HG03103 (cell line): Measurements from ENCODE around the gene SARM1.
"Not testable (repeated sequence)": the region's sequence is repeated elsewhere in the genome, so short reads cannot be mapped to it uniquely, and the experiment has no call there.

Experiments
- ATAC-seq: cut with Tn5 transposase; IDR thresholded peaks from one replicate; pipeline ENCODE4 v1.9.1; 2021; ENCODE audit warnings: low read depth; ENCODE audit not compliant: unreplicated experiment

SARM1 gene

GRCh38 chr17:28412099-28412498 lies 40.6 kb downstream of the SARM1 start:
- ATAC-seq = no peak

GRCh38 chr17:28413804-28414203 lies 42.3 kb downstream of the SARM1 start:
- no peak for ATAC-seq

GRCh38 chr17:28415886-28416285 lies 44.4 kb downstream of the SARM1 start:
- no peak for ATAC-seq

DNA sequence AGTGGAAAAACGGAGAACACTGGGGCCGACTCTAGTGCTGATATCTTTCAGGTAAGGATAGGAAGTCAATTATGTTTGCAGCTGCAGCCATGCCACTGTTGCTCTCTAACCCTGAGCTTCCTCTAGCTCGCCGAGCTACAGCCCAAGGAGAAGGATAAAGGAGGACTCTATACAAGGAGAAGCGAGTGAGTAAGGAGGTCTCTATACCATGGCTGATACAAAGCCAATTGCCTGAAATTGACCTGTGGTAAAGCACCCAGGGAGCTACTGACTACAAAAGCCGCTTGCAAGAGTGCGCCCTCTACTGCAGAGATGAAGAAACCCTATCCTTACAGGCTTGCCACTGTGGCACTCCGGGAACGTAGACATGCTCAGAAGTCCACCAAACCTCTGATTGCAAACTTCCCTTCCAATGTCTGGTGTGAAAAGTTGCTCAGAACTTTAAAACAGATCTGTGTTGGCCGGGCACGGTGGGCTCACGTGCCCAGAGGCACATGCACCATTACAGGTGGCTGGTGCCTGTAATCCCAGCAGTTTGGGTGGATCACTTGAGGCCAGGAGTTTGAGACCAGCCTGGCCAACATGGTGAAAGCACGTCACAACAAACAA lies 45.3 kb downstream of the SARM1 start:
- no peak for ATAC-seq

DNA sequence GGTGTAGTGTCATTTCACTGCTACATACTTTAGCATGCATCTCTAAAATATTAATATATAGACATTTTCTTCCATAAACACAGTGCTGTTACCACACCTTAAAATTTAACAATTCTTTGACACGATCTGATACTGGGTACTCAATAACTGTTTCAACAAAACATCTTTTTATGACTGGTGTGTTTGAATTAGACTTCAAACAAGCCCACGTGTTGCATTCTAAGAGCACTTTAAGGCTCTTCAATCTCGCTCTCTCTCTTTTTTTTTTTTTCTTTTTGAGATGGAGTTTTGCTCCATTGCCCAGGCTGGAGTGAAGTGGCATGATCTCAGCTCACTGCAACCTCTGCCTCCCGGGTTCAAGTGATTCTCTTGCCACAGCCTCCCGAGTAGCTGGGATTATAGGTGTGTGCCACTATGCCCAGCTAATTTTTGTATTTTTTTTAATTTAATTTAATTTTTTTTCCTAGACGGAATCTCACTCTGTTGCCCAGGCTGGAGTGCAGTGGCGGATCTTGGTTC lies 50.4 kb downstream of the SARM1 start:
- ATAC-seq = no peak

DNA sequence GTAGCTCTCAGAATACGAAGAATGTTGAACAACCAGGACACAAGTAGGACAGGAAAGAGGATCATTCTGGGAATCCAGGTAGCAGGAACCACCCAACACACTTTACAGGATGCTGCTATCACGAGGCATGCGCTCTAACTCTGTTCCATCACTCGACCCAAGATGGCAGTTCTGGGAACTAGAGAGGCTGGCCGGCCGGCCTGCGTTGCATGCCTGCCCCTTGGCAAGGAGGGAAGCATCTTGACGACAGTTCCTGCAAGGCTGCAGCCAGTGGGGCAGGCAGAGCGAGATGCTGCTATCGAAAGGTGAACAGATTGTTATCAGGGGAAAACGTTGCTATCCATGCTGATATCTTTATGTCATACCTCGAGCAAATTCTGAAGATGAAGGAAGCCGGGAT lies 53.7 kb downstream of the SARM1 start:
- ATAC-seq = no peak

DNA sequence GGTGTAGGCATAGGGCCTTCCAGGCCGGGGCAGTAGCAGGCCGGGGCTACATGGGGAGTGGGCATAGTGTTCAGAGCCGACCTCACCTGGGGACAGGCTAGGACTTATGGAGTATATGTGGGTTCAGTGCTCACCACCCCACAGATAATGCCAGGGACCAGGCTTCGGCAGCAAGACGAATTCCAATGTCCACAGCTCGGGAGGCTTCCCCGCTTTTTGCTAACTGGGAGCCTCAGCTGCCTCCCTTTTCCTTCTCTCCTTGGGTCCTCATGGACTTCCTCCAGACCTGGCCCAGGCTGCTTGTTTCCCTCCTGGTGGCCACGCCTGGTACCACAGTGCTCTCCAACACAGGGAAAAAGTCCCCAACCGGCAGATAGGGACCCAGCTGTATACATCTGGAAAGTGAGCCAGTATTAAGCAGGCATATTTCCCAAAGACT lies 54.6 kb downstream of the SARM1 start:
- ATAC-seq = no peak

GRCh38 chr17:28427371-28427770 lies 55.9 kb downstream of the SARM1 start:
- ATAC-seq = no peak

GRCh38 chr17:28427982-28428381 lies 56.5 kb downstream of the SARM1 start:
- ATAC-seq = not testable (repeated sequence)

GRCh38 chr17:28433721-28434120 lies 62.2 kb downstream of the SARM1 start:
- no peak for ATAC-seq

DNA sequence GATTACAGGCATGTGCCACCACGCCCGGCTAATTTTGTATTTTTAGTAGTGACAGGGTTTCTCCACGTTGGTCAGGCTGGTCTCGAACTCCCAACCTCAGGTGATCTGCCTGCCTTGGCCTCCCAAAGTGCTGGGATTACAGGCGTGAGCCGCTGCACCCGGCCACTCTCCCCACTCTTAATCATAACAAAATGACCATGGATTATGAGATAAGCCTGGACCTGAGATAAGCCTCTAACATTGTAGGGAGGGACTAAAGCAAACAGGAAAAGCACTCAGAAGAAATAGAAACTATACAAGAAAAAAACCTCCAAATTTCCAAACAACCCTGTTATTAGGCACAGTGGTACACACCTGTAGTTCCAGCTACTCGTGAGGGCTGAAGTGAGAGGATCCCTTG lies 62.8 kb downstream of the SARM1 start:
- ATAC-seq = not testable (repeated sequence)

GRCh38 chr17:28443901-28444638 lies 72.6 kb downstream of the SARM1 start:
- no peak for ATAC-seq

DNA sequence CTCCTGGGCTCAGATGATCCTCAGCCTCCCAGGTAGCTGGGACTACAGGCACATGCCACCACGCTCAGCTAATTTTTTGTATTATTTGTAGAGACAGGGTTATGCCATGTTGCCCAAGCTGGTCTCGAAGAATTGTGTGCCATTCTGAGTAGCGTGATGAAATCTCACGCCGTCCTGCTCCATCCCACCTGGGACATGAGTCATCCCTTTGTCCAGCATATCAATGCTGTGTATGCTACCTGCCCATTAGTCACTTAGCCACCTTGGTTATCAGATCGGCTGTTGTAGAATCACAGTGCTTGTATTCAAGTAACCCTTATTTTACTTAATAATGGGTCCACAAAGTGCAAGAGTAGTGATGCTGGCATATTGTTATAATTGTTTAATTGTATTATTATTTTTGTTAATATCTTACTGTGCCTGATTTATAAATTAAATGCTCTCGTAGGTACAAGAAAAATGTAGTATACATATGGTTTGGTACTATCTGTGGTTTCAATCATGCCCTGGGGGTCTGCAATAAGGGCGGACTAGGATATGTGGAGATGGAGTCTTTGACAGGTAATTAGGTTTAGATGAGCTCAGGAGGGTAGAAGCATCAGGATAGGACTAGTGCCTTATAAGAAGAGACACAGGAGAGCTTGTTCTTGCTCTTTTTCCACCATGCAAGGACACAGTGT lies 75.4 kb downstream of the SARM1 start:
- ATAC-seq = no peak

- no peak for ATAC-seq
These were observed 75.9 kb downstream of the SARM1 start for GRCh38 chr17:28447396-28447760.

- ATAC-seq = no peak
These were observed 78.4 kb downstream of the SARM1 start for GRCh38 chr17:28449859-28450258.
